ENCODE data around the gene HECA.
A peak's percentile ranks its signal among the peaks of the same experiment; 100 is the strongest.
"Not testable (repeated sequence)": the region's sequence is repeated elsewhere in the genome, so short reads cannot be mapped to it uniquely, and the experiment has no call there.

The HECA gene

GRCh38 chr6:139186692-139187091, 51.8 kb downstream of the HECA start:
- Histone ChIP-seq H3K4me1 (ENCODE audit: insufficient read depth, low read length) (no peaks in the 10 kb centered on the region), H3K9ac (ENCODE audit: low read depth, low read length) (no peak overlapping the region), H3K4me3 (ENCODE audit: low read length) (no peak overlapping the region), H3K27ac (ENCODE audit: low read length) (no peak overlapping the region), H3K36me3 (ENCODE audit: insufficient read depth, low read depth, low read length) (no peaks in the 10 kb centered on the region), H3K27me3 (ENCODE audit: insufficient read depth, low read length) (no peaks in the 10 kb centered on the region), H3K9me3 (ENCODE audit: insufficient read depth, low read depth, low read length) (no peaks in the 10 kb centered on the region)

GRCh38 chr6:139187489-139187888, 52.6 kb downstream of the HECA start:
- Histone ChIP-seq H3K9me3 (ENCODE audit: insufficient read depth, low read depth, low read length) (no peaks in the 10 kb centered on the region), H3K9ac (ENCODE audit: low read depth, low read length) (no peak overlapping the region), H3K27me3 (ENCODE audit: insufficient read depth, low read length) (no peaks in the 10 kb centered on the region), H3K36me3 (ENCODE audit: insufficient read depth, low read depth, low read length) (no peaks in the 10 kb centered on the region), H3K4me3 (ENCODE audit: low read length) (no peak overlapping the region), H3K27ac (ENCODE audit: low read length) (no peak overlapping the region), H3K4me1 (ENCODE audit: insufficient read depth, low read length) (no peaks in the 10 kb centered on the region)

GRCh38 chr6:139189665-139190064, 54.8 kb downstream of the HECA start:
- Histone ChIP-seq H3K27ac (ENCODE audit: low read length) (no peak overlapping the region), H3K4me1 (ENCODE audit: insufficient read depth, low read length) (no peaks in the 10 kb centered on the region), H3K27me3 (ENCODE audit: insufficient read depth, low read length) (no peaks in the 10 kb centered on the region), H3K9ac (ENCODE audit: low read depth, low read length) (no peak overlapping the region), H3K9me3 (ENCODE audit: insufficient read depth, low read depth, low read length) (no peaks in the 10 kb centered on the region), H3K36me3 (ENCODE audit: insufficient read depth, low read depth, low read length) (no peaks in the 10 kb centered on the region), H3K4me3 (ENCODE audit: low read length) (no peak overlapping the region)

- H3K27ac ChIP-seq (ENCODE audit: low read length) = no peak overlapping the region
- no peak overlapping the region for H3K9ac ChIP-seq (ENCODE audit: low read depth, low read length)
- no peaks in the 10 kb centered on the region for H3K9me3 ChIP-seq (ENCODE audit: insufficient read depth, low read depth, low read length)
- no peaks in the 10 kb centered on the region for H3K36me3 ChIP-seq (ENCODE audit: insufficient read depth, low read depth, low read length)
- no peaks in the 10 kb centered on the region for H3K27me3 ChIP-seq (ENCODE audit: insufficient read depth, low read length)
- H3K4me1 ChIP-seq (ENCODE audit: insufficient read depth, low read length) = no peaks in the 10 kb centered on the region
- H3K4me3 ChIP-seq (ENCODE audit: low read length) = no peak overlapping the region
Observed at GRCh38 chr6:139194740-139195139, 59.9 kb downstream of the HECA start.

- Histone ChIP-seq H3K27ac (ENCODE audit: low read length) (no peak overlapping the region), H3K9me3 (ENCODE audit: insufficient read depth, low read depth, low read length) (no peaks in the 10 kb centered on the region)
Observed at GRCh38 chr6:139198529-139199288, 63.8 kb downstream of the HECA start.

GRCh38 chr6:139201378-139201777, 66.5 kb downstream of the HECA start:
- peaks cover 10% of the 10 kb centered on the region for H3K9me3 ChIP-seq (ENCODE audit: insufficient read depth, low read depth, low read length)
- H3K36me3 ChIP-seq (ENCODE audit: insufficient read depth, low read depth, low read length) = no peaks in the 10 kb centered on the region
- H3K4me1 ChIP-seq (ENCODE audit: insufficient read depth, low read length) = no peaks in the 10 kb centered on the region
- H3K27me3 ChIP-seq (ENCODE audit: insufficient read depth, low read length) = no peaks in the 10 kb centered on the region
- no peak overlapping the region for H3K4me3 ChIP-seq (ENCODE audit: low read length)
- no peak overlapping the region for H3K27ac ChIP-seq (ENCODE audit: low read length)
- no peak overlapping the region for H3K9ac ChIP-seq (ENCODE audit: low read depth, low read length)

More at GRCh38 chr6:139198529-139199288, 63.8 kb downstream of the HECA start:
- Histone ChIP-seq H3K9ac (ENCODE audit: low read depth, low read length) (no peak overlapping the region), H3K36me3 (ENCODE audit: insufficient read depth, low read depth, low read length) (no peaks in the 10 kb centered on the region), H3K4me1 (ENCODE audit: insufficient read depth, low read length) (no peaks in the 10 kb centered on the region), H3K27me3 (ENCODE audit: insufficient read depth, low read length) (no peaks in the 10 kb centered on the region), H3K4me3 (ENCODE audit: low read length) (no peak overlapping the region)

GRCh38 chr6:139204978-139205377, 70.1 kb downstream of the HECA start:
- Histone ChIP-seq H3K27me3 (ENCODE audit: insufficient read depth, low read length) (no peaks in the 10 kb centered on the region), H3K9ac (ENCODE audit: low read depth, low read length) (no peak overlapping the region), H3K9me3 (ENCODE audit: insufficient read depth, low read depth, low read length) (peaks cover 27% of the 10 kb centered on the region), H3K27ac (ENCODE audit: low read length) (no peak overlapping the region), H3K36me3 (ENCODE audit: insufficient read depth, low read depth, low read length) (no peaks in the 10 kb centered on the region), H3K4me1 (ENCODE audit: insufficient read depth, low read length) (no peaks in the 10 kb centered on the region), H3K4me3 (ENCODE audit: low read length) (no peak overlapping the region)

- Histone ChIP-seq H3K4me3 (ENCODE audit: low read length) (no peak overlapping the region), H3K36me3 (ENCODE audit: insufficient read depth, low read depth, low read length) (no peaks in the 10 kb centered on the region), H3K4me1 (ENCODE audit: insufficient read depth, low read length) (no peaks in the 10 kb centered on the region), H3K9me3 (ENCODE audit: insufficient read depth, low read depth, low read length) (peaks cover 36% of the 10 kb centered on the region), H3K27ac (ENCODE audit: low read length) (no peak overlapping the region), H3K27me3 (ENCODE audit: insufficient read depth, low read length) (no peaks in the 10 kb centered on the region), H3K9ac (ENCODE audit: low read depth, low read length) (no peak overlapping the region)
Observed at GRCh38 chr6:139205843-139206242, 71.0 kb downstream of the HECA start.

- peaks cover 30% of the 10 kb centered on the region for H3K9me3 ChIP-seq (ENCODE audit: insufficient read depth, low read depth, low read length)
- not testable (repeated sequence) for H3K4me3 ChIP-seq (ENCODE audit: low read length); H3K27ac ChIP-seq (ENCODE audit: low read length); H3K9ac ChIP-seq (ENCODE audit: low read depth, low read length); H3K4me1 ChIP-seq (ENCODE audit: insufficient read depth, low read length); H3K27me3 ChIP-seq (ENCODE audit: insufficient read depth, low read length); H3K36me3 ChIP-seq (ENCODE audit: insufficient read depth, low read depth, low read length)
Observed at GRCh38 chr6:139210766-139211165, 75.9 kb downstream of the HECA start.

- H3K27me3 ChIP-seq (ENCODE audit: insufficient read depth, low read length); H3K36me3 ChIP-seq (ENCODE audit: insufficient read depth, low read depth, low read length); H3K4me3 ChIP-seq (ENCODE audit: low read length); H3K9ac ChIP-seq (ENCODE audit: low read depth, low read length); H3K4me1 ChIP-seq (ENCODE audit: insufficient read depth, low read length); H3K27ac ChIP-seq (ENCODE audit: low read length): not testable (repeated sequence)
- peaks cover 20% of the 10 kb centered on the region for H3K9me3 ChIP-seq (ENCODE audit: insufficient read depth, low read depth, low read length)
Observed at GRCh38 chr6:139212460-139212859, 77.6 kb downstream of the HECA start.

- Histone ChIP-seq H3K4me1 (ENCODE audit: insufficient read depth, low read length) (no peaks in the 10 kb centered on the region; the same call in 1 of the 2 replicates), H3K4me3 (ENCODE audit: low read length) (no peak overlapping the region), H3K27ac (ENCODE audit: low read length) (no peak overlapping the region), H3K36me3 (ENCODE audit: insufficient read depth, low read depth, low read length) (no peaks in the 10 kb centered on the region), H3K27me3 (ENCODE audit: insufficient read depth, low read length) (no peaks in the 10 kb centered on the region), H3K9ac (ENCODE audit: low read depth, low read length) (peak overlapping the region; percentile 12; the same call in 1 of the 2 replicates), H3K9me3 (ENCODE audit: insufficient read depth, low read depth, low read length) (no peaks in the 10 kb centered on the region)
Observed at GRCh38 chr6:139219271-139219729, 84.4 kb downstream of the HECA start.

GRCh38 chr6:139219746-139220145, 84.9 kb downstream of the HECA start:
- Histone ChIP-seq H3K9ac (ENCODE audit: low read depth, low read length) (peak overlapping the region; percentile 12; the same call in 1 of the 2 replicates), H3K36me3 (ENCODE audit: insufficient read depth, low read depth, low read length) (no peaks in the 10 kb centered on the region), H3K27me3 (ENCODE audit: insufficient read depth, low read length) (no peaks in the 10 kb centered on the region), H3K4me3 (ENCODE audit: low read length) (no peak overlapping the region), H3K27ac (ENCODE audit: low read length) (no peak overlapping the region), H3K9me3 (ENCODE audit: insufficient read depth, low read depth, low read length) (no peaks in the 10 kb centered on the region), H3K4me1 (ENCODE audit: insufficient read depth, low read length) (no peaks in the 10 kb centered on the region; the same call in 1 of the 2 replicates)

Measured in iPS-20b (cell line).